Measurements from ENCODE around the gene ZNF668.

DNA sequence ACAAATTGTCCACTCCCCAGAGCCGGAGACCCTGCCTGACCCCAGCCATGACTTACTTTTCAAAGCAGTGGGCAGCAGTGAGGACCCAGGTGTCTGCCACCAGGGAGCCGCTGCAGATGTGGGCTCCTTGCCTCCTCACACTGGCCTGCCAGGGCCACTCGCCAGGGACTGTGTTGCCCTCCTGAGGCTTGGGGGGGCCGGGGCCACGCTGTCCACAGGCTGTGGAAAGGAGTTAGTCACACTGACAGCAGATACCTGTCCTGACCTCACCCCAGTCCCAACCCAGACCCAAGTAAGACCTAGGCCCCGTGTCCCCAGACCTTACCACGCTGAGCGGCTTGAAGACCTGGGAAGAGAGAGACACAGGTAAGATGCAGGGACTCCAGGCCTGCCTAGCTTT lies 13.4 kb upstream of the ZNF668 start:
- TF ChIP-seq, protein P1, sequence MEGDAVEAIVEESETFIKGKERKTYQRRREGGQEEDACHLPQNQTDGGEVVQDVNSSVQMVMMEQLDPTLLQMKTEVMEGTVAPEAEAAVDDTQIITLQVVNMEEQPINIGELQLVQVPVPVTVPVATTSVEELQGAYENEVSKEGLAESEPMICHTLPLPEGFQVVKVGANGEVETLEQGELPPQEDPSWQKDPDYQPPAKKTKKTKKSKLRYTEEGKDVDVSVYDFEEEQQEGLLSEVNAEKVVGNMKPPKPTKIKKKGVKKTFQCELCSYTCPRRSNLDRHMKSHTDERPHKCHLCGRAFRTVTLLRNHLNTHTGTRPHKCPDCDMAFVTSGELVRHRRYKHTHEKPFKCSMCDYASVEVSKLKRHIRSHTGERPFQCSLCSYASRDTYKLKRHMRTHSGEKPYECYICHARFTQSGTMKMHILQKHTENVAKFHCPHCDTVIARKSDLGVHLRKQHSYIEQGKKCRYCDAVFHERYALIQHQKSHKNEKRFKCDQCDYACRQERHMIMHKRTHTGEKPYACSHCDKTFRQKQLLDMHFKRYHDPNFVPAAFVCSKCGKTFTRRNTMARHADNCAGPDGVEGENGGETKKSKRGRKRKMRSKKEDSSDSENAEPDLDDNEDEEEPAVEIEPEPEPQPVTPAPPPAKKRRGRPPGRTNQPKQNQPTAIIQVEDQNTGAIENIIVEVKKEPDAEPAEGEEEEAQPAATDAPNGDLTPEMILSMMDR (IDR thresholded peaks at IDR 0.05), result no peak
- no peak for TF ChIP-seq JUN (IDR thresholded peaks at IDR 0.05)
- no peak for TF ChIP-seq BHLHE40 (IDR thresholded peaks at IDR 0.05; ENCODE audit: low read depth, low read length)
- TF ChIP-seq ELK1 (IDR thresholded peaks at IDR 0.05; ENCODE audit: low read depth, low read length), result no peak
- TF ChIP-seq JUNB (IDR thresholded peaks at IDR 0.05), result no peak
- no peak for TF ChIP-seq RARB (CRISPR knock-in tag; IDR thresholded peaks at IDR 0.05)
- TF ChIP-seq EP300 (IDR thresholded peaks at IDR 0.05), result no peak
- TF ChIP-seq SREBF2 (IDR thresholded peaks at IDR 0.05), result no peak
